ENCODE results near the gene SLF2.

GRCh38 chr10:100901051-100901450 lies 11.7 kb upstream of the SLF2 start:
- no peak for TF ChIP-seq POLR2A (IDR thresholded peaks at IDR 0.05)
- TF ChIP-seq, protein P1, sequence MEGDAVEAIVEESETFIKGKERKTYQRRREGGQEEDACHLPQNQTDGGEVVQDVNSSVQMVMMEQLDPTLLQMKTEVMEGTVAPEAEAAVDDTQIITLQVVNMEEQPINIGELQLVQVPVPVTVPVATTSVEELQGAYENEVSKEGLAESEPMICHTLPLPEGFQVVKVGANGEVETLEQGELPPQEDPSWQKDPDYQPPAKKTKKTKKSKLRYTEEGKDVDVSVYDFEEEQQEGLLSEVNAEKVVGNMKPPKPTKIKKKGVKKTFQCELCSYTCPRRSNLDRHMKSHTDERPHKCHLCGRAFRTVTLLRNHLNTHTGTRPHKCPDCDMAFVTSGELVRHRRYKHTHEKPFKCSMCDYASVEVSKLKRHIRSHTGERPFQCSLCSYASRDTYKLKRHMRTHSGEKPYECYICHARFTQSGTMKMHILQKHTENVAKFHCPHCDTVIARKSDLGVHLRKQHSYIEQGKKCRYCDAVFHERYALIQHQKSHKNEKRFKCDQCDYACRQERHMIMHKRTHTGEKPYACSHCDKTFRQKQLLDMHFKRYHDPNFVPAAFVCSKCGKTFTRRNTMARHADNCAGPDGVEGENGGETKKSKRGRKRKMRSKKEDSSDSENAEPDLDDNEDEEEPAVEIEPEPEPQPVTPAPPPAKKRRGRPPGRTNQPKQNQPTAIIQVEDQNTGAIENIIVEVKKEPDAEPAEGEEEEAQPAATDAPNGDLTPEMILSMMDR (IDR thresholded peaks at IDR 0.05) = no peak
